NCI-H146 treated with DMSO at 0.1 percent for 48 hours (cell line): Measurements from ENCODE around the gene SEMA3D.

Experiments used
- DNase-seq: peaks from one replicate; lab custom pipeline; 2025; ENCODE audit not compliant: unreplicated experiment; lab: John Stamatoyannopoulos, UW

SEMA3D gene

DNA sequence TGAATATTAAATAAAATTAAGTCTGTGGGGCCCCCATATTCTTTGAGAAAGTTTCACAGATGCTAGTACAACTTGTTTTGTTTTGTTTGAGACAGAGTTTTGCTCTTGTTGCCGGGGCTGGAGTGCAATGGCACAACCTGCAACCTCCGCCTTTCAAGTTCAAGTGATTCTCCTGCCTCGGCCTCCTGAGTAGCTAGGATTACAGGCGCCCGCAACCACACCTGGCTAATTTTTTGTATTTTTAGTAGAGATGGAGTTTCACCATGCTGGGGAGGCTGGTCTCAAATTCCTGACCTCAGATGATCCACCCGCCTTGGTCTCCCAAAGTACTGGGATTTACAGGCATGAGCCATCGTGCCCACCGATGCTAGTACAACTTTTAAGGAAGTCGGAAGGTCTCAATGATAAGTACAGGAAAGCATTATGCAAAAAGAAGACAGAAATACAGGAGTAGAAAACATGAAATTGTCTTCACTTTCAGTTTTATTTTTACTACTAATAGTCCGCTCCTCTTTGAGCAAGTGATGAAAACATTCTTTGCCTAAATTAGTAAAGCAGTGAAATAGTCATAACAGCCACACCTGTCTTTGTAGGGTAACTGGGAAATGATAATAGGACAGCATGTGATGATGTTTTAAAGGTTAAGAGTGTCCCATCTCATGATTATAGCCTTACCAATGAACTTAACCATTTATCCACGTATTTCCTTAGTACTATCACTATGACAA lies 147.5 kb downstream of the SEMA3D start:
- DNase-seq = no peak

DNA sequence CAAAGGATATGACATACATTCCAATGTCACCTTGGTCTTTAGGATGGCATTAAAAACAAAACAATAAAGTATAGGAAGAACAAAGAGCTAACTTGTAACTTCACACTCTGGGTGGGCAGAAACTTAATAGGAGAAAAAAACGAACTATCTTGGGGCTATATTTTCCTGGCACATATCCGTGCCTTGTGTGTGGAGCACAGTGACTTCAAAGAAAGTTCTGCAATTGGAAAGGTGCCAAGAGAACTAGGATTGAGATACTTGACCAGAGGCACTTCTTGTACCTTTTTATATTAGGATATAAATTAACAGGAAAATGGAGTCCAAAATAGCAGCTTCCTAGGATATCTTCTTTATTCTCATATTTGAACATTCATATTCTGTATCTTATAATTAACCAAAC lies 148.4 kb downstream of the SEMA3D start:
- no peak for DNase-seq

DNA sequence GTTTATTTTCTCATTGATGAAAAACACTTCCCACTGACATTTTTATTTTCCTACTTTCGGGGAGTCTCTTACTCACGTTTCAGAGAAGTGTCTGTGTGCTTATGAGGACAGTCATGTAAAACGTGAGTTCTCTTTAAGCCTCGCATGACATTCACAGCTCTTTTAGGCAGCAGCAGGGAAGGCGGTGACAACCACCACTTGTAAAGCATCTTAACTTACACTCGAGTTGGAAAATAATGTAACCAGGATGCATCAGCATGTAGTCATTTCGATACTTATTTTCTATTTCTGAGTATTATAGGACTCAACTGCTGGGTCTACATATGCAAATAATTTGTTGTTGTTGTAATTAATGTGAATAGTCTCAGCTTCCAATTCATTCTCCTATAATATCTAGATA lies 153.6 kb downstream of the SEMA3D start:
- no peak for DNase-seq

DNA sequence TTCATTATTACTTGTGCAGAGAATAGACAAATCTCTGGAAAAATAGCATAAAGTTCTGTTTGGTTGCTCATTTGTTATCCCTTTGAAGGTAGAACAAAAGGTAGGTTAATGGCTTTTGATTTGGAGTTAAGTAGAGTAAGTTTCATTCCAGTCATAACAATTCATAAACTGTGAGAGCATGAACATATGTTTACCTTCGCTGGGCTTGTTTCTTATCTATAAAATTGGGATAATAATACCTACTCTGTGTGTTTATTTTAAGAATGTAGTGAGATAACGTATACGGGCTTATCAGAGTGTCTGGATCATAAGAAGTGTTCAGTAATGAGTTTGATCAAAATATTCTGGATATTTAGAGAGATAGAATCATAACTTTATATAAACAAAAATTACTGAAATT lies 155.4 kb downstream of the SEMA3D start:
- DNase-seq = no peak

DNA sequence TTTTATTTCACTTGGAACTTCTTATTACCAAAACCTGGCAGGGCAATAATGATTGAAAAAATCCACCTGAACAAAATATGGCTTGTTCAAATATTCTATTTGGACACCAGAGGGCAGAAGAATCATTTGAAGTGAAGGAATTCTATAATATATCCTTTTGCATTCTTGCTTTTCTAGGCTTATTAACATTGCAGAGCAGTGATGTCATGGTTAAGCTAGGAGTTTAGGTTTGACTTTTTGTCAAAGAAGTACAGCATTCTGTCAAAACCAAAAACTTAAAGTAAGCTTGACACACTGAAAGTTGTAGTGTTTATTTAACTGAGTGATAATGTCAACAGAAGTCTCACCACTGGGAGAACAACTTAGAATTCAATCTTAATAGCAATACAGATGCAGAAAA lies 156.0 kb downstream of the SEMA3D start:
- DNase-seq = no peak

DNA sequence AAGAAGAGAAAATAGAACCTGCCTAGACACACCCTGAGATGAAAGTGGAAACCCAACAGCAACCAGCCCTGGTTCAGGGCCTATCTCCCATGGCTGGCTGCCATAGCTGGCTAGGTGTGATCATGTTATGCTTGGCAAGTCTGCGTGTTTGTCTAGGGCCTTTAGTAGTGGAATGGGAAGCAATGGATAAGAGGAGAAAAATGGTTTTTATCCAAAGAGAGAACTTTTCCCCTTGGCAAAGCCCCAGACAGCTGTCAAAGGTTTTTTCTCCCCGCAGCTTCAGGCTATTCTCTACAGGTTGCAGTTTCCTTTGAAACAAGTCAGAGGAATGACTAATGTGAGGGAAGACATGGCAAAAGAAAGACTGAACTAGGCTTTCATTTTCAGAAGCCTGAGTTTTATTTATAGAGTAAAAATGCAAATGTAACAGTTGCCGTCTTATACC lies 161.5 kb downstream of the SEMA3D start:
- DNase-seq = no peak

DNA sequence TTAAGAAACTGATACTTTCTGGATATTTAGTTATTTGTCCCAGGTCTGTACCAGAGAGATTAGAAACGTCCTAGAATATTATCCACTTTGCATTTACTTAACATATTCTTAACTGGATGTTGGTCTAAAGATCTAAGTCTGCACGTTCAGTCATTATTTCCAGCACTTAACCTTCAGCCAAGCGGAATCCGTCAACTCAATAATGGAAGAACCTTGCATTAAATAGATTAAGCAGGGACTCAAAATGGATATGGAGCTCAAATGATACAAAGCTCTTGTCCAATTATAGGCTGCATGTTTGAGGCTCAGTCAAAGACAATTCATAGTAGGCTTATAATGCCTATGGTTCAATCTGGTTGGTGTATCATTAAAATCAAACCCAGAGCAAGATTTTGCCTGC lies 162.9 kb downstream of the SEMA3D start:
- DNase-seq = no peak

DNA sequence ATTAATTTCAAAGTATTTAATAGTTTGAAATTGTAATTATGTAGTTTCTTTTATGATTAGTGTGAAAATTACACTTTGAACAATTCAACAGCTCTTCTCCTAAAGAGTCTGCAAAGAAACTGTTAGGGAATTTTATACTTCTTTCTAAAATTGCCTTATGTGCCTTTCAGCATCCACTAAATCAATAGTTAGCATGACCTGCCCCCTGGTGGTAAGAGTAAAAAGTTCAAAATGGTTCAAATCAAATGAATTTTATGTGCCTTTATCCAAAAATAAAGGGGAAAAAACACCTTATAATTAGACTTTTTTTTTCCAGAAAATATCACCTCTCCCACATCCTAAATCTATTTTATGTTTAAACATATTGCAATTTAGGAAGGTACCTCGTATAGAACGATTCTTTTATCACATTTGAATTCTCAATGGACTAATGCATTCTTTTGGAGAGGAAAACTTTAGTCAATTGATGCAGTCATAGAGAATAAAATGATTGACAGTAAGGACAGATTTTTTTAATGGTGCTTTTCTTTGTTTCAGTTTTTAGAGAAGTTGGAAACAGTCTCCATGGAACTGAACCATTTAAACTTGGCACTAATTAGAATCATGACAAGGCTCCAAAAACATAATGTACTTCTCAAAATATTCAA lies 163.7 kb downstream of the SEMA3D start:
- DNase-seq = no peak

DNA sequence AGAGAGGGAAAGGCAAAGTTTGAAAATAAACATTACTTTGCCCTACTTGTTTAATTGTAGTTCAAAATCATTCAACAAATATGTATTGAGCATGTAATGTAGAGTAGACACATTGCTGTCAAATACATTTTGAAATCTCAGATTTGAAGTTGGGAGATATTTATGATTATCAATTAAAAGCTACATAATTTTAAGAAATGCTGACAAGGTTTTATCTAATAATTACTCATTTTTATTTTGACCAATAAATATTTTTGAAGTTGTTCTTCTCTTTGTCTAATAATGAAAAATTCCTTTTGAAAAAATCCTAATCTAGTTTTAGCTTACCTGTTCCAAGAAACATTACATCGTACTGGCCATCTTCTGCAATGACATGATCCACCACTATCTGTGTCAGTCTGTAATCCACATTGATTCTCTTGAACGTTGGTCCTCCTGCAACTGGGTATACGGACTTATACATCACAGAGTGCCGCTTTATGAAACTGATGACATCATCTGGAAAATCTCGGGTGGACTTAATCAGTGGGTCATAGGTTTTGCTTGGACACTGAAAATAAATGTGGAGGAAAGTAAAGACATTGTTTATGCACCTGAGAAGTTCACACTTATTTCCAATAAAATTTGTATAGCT lies 164.7 kb downstream of the SEMA3D start:
- no peak for DNase-seq

DNA sequence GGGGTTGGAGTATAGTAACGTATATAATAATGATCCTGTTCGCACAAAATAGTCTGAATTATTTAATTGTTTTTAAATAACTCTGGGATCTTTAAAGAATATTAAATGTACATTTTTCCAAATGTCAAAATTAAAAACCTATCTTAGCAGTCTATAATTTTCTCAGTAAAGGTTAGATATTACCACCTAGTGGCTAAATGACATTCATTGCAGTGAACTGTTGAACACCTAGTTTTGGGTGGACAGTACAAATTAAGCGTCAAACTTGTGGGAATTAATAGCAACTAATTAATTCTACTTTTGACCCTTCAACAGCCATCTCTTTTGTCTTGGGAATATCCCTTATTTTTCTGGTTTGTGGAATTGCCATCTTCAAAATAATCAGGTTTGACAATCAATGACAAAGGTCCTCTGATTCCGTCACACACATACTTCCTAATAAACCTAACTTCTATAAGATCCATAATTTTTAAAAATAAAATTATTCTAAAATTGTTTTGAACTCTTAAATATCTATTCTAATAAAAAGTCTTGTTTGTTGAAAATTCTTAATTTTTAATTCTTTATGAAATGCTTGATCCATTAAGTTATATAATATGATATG lies 165.7 kb downstream of the SEMA3D start:
- no peak for DNase-seq

DNA sequence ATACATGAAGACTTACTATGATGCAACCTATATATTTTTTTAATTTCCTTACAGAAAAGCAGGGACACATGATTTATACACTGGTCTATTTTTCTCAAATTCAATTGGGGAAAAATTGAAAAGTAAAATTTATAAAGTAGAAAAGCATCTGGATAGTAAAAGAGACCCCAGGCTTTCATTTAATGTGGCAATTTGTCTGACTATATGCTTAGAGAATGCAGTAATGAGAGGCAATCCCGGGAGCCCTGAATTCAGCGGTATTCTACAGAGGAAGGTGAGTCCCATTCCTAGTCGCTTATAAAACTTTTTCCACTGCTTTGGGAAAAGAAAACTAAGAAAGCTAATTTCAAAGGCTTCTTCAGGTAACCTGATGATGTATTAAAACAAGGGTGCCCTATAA lies 167.1 kb downstream of the SEMA3D start:
- no peak for DNase-seq

DNA sequence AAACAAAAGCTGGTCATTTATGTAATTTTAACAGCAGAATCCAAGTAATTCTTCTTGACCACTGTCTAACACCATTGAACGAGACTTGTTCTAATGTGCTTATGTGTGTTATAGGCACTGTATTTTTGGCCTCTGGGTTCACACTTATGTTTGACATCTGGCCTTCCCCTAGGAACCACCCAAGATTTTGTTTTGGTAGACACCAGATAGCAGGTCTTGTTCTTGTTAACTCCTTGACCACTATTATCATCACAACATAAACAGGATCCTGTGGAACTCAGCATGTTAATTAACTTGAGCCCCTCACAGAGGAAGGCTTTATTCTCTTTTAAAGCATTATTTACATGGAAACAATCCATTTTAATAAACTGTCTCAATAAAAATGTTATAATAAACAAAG lies 167.7 kb downstream of the SEMA3D start:
- no peak for DNase-seq

DNA sequence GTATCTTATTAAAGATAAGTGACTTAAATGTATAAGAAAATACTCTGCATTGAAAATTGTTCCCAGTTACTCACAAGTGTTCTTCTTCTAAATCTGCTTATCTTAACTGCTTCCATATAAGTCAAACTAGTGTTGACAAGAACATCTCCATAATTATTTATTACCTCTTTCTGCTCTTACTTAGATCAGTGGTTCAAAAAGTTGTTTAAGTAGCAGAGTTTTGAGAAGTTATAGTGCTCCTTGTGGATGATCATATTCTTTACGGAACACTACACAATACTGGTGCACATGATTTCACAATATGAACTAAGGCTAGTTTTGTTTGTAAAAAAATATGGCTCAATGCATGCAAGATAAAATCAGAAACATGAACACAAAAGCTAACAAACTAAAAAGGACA lies 168.4 kb downstream of the SEMA3D start:
- no peak for DNase-seq

DNA sequence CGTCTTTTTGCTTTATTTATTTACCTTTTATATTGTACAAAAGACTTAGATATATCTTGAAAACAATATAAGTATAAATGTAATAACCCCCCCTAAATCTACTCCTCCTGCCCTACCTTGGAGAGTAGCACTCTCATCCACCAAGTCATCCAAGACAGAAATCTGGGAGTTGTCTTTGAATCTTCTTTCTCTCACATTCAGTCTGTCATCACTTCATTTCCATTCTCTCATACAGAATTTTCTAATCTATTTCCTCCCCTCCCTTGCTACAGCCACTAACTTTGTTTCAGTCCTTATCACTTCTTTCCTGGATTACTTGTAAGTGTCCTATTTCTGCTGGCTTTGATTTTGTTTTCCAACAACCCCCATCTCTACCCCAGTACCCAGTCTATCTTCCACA lies 170.6 kb downstream of the SEMA3D start:
- no peak for DNase-seq

DNA sequence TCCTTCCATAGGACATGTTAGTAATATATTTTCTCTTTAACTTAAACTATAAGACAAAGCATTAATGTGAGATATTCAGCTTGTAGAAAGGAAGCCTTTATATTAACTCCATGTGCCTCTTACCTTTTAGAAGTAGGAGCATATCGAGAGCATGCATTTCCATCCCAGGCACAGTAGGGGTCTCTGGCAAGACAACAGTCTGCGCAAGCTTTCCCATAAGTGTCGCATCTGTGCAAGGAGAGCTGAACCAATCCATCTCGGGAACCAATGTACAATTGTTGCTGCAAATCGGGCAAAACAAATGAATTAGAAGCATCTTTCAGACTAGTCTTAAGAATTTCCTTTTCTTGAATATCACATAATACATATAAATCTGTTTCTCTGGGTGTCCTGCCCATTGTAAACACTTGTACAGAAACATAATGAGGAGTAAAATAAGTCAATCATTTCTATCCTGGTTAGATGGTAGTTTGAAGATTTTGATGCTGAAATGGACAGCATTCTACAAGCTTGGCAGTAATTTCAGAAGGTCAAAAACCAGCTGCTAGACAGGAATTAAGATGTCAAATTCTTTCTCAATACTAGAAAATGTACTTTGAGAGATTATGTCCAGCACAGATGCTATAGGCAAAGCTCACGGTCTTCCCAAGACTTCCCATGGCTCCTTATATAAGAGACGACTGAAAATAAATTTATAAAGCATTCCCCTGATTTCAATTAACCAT lies 171.8 kb downstream of the SEMA3D start:
- no peak for DNase-seq

DNA sequence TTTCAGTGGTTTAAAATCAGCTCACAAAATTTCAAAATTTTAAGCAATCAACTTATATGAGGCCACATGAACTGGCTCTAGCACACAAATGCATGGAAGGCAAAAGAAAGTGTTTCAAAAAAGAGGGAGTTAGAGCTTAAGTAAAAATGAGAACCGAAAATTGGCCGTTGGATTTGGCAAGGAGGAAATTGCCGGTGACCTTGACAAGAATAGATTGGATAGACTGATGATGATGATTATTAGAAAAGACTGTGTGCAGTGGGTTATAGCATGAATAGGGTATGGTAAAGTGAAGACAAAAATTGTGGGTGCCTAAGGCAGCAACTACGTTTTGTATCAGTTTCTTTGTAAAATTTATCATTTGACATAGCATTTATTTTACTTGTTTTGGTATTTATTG lies 175.7 kb downstream of the SEMA3D start:
- DNase-seq = no peak

DNA sequence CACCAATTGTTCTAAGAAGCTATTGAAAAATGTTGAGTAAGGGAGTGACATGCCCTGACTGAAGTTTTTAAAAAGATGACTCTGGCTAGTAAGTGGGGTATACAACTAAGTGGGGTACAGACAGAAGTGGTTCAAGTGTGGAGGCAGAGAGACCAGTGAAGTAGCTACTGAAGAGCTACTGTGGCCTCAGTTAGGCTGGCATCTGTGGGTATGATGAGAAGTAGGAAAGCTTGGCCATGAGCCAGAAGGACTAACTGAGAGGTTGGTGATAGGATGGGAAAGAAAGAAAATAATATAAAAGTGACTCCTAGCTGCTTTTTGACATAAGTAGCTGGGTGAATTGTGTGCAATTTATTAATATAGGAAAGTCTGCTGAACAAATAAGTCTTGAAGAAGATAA lies 176.6 kb downstream of the SEMA3D start:
- no peak for DNase-seq

DNA sequence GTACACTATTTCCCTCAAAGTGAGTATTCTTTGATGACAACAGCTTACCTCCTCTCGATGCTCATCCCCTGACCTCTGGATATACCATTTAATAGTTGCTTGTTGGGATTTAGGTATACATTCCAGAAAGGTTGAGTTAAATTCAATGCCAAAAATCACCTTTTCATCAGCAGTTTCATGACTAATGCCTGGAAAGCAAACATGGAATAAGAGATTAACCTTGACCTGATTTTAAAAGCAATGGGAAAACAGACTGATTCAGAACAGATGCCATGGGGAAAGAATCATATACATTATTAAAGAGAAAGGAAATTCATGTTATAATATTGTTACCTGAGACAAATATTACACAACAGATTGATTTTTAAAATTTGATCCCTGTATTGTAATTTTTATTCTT lies 180.1 kb downstream of the SEMA3D start:
- no peak for DNase-seq

DNA sequence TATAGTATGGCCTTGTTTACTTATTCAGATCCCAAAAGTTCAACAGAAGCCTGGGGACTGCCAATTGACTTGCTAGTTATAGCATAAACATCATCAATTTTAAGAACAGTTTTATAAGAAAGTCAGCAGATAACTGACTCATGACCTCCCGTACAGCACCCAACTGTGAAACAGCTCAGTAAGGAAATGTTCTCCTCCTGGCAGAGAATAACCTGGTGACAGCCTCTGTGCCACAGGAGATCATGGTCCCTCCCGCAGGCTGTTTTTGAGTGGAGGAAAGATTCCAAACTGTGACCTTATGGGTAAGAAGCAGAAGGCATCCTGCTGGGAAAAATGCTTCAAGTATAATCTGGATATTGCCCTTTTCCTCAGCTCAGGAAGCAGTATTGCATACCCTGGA lies 182.5 kb downstream of the SEMA3D start:
- no peak for DNase-seq

DNA sequence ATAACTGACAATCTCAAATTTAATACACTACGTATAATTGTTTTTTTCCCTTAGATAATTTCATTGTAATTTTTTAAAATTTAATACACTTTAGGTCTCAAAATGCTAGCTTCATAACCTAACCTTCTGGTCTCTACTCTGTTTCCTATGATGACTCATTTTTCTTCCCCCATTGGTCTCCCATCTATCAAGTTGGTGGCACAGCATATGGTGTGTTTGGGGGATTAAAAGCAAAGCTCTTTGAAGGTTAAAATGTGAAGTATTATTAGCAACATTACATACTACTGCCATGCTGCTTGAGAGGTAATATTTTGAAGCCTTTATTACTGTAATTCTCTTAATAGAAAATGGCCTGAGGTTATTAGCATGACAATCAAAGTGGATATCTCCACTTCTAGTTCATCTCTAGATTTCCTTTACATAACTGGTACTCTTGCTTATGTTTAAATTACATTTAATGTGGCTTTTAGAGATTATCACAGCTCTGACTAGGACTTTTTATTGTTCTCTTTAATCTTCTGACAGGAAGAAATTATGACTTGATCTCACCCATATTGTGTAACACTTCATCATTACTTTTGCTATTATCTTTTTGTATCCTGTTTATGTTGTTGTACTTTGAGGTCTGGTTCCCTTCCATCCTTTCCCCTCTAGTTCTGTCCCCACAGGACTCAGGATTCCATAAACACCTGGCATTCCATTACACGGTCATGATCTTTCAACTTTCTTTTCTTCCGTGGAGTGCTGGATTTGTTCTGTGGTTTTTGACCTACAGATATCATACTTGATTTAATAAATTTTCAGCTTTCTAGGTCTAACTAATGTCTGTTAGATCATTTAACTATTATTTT lies 185.1 kb downstream of the SEMA3D start:
- no peak for DNase-seq
